HG02642 (cell line): ENCODE results near the gene ZNF541.
"Not testable (repeated sequence)": the region's sequence is repeated elsewhere in the genome, so short reads cannot be mapped to it uniquely, and the experiment has no call there.

Experiments used
- ATAC-seq: cut with Tn5 transposase; IDR thresholded peaks from one replicate; pipeline ENCODE4 v1.9.1; 2021; ENCODE audit warnings: mild to moderate bottlenecking; ENCODE audit not compliant: unreplicated experiment, poor library complexity

Gene ZNF541

GRCh38 chr19:47600246-47601179, 27.6 kb upstream of the ZNF541 start:
- peak; percentile 96 for ATAC-seq

- not testable (repeated sequence) for ATAC-seq
These were observed 26.8 kb upstream of the ZNF541 start for GRCh38 chr19:47599671-47600245.

DNA sequence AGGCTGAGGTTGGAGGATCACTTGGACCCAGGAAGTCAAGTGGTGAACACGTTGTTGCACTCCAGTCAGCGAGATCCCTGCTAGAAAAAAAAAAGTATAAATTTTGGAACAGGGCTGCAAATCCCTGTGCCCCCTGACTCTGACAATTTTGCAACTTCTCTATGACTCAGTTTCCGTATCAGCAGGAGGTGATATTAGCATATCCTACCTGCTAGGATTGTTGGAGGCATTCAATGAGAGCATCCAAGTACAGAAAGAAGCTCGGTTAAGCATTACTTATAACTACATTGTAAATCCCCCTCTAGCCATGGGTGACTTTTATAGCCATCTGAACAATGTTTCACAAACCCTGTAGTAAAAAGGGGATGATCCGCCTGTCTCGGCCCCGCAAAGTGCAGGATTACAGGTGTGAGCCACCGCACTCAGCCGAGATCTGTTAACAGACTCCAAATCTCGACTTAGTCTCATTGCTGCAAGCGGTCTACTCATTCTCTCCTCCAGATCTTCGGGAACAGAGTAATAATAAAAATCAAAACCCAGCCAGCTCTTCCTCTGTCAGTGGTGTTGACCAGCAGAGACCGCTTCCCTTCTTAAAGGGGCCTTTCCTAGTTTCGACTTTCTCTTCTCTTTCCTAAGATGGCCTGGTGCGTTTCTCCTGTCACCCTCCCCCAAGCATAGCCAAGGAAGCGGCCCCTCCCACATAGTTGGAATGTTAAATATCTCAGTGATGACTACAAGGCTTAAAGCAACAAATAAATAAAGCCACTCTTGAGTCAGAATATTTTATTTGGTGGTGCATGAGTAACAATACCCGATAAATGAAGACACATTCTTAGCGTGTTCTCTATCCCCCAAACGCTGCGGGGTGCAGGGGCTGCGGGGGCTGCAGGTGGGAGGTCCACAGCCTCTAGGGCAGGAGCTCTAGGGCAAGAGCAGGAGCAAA, 25.7 kb upstream of the ZNF541 start:
- ATAC-seq: no peak

- ATAC-seq: no peak
These were observed 23.0 kb upstream of the ZNF541 start for GRCh38 chr19:47595944-47596343.

GRCh38 chr19:47593860-47594259, 20.9 kb upstream of the ZNF541 start:
- ATAC-seq: no peak

DNA sequence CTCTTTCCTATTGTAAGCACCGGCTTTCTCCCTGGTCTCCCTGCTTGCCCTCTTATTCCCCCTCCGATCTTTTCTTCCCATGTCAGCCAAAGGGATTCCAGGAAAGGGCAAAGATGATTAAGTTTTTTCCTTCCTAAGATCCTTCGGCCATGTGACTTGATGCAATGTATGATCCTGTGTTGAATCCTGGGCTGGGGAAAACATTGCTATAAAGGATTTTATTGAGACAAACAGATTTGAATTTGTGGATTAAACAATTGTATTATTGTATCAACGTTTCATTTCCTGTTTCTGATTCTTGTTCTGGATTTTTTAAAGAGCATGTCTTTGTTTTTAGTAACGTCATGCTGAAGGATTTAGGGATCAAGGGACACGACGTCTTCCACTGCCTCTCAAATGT, 16.9 kb upstream of the ZNF541 start:
- ATAC-seq: no peak

GRCh38 chr19:47587295-47587694, 14.3 kb upstream of the ZNF541 start:
- no peak for ATAC-seq

DNA sequence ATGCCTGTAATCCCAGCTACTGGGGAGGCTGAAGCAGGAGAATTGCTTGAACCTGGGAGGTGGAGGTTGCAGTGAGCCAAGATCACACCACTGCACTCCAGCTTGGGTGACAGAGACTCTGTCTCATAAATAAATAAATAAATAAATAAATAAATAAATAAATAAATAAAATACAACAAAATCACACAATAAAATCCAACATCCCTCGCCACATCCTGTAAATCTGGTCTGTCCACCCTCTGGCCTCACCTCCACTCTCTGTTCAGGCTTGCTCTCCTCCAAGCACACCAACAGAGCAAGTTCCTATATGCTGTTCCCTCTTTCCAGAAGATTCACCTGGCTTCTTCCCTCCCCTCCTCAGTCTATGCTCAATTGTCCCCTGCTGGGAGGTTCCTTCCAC, 10.2 kb upstream of the ZNF541 start:
- not testable (repeated sequence) for ATAC-seq

DNA sequence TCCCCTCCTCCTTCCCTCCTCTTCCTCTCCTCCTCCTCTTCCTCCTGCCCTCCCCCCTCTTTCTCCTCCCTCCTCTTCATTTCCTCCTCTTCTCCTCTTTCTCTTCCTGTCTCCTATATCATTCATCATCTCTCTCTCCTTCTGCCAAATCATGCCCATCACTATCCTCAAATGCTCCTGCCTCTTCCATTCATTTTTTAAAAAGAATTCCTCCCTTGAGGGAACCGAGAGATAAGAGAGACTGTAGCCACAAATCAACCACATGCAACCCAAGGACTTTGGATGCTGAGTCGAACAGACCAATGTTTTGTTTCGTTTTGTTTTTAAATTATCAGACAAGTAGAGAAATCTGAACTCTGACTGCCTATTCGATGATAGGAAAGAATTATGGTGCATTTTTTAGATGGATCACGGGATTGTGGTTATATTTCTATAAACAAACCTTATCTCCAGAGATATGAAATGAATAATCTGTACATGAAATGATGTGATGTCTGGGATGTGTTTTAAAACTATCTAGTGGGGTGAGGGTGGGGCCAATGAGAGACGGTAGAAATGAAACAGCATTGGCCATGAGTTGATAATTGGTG, 9.5 kb upstream of the ZNF541 start:
- ATAC-seq: no peak

DNA sequence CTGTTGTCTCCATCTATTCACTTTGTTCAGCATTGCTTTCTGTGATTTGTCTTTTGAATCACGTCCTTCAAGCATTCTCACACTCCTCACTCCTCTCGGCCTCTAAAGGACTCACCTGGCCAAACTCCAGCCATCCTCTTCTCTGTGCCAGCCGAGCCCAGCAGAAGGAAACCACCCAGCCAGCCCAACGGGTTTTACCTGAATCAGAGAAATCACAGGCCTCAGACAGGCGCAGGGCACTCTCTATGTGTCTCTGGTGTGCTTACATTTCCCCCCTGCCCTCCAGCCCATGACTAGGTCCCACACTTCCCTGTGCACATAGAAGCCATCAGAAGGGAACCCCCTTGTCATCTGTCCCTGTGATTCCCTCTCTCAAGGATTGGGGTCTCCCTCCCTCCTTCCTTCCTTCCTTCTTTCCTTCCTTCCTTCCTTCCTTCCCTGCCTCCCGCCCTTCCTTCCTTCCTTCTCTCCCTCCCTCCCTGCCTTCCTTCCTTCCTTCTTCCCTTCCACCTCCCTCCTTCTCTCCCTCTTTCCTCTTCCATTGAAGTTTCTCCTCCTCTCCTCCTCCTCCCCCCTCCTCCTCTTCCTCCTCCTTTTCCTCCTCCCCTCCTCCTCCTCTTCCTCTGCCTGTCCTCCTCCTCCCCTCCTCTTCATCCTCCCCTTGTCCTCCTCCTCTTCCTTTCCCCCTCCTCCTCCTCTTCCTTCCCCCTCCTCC, 8.8 kb upstream of the ZNF541 start:
- no peak for ATAC-seq

DNA sequence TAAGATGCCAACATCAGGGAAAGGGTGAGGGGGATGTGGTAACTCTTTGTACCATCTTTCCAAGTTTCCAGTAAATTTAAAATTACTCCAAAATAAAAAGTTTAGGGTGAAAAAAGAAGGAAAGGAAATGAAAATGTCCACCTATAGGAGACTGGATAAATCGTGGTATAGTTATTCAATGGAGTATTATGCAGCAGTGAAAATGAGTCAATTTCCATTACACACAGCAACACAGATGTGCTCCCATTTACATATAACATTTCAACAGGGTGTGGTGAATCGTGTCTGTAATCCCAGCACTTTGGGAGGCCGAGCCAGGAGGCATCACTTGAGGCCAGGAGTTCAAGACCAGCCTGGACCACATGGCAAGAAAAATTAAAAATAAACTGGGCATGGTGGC, 7.4 kb upstream of the ZNF541 start:
- ATAC-seq: no peak

- no peak for ATAC-seq
These were observed 313 bp downstream of the ZNF541 start for GRCh38 chr19:47572635-47573034.

DNA sequence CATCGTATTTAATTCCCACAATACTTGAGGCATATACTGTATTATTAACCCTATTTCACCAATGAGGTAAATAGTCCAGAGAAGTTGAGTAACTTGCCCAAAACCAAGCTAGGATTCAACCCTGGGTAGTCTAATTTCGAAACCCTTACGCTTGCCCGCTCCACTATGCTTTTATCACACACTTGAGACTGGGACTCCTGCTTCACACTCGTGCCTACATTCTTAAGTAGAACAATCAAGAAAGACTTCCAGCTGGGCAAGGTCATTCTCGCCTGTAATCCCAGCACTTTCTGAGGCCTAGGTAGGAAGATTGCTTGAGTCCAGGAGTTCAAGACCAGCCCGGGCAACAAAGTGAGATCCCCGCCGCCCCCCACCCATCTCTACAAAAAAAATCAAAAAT, 3.6 kb downstream of the ZNF541 start:
- no peak for ATAC-seq

- ATAC-seq: no peak
These were observed 8.9 kb downstream of the ZNF541 start for GRCh38 chr19:47564081-47564480.

DNA sequence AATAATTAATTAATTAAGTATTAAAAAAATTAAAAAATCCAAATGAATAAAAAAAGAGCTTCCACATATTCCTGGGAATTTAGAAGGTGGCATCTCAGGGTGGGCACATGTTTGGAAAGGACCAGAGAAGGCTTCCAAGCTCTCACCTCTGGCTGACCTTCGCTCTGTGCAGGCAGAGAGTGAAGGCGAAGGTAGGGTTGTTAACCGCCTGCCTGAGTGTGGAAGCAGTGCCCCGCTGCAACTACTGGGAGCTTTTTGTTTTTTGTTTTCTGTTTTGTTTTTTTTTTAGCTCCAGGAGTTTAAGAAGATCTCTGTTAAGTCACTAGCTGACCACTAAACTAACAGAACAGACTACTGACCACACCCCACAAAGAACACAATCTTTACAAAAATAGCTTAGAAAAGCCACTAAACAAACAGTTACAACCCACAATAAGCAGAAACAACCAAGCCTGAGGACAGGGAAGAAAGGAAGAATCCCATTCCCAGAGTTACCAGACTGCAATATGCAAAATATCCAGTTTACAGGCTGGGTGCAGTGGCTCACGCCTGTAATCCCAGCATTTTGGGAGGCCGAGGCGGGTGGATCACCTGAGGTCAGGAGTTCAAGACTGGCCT, 11.4 kb downstream of the ZNF541 start:
- no peak for ATAC-seq

DNA sequence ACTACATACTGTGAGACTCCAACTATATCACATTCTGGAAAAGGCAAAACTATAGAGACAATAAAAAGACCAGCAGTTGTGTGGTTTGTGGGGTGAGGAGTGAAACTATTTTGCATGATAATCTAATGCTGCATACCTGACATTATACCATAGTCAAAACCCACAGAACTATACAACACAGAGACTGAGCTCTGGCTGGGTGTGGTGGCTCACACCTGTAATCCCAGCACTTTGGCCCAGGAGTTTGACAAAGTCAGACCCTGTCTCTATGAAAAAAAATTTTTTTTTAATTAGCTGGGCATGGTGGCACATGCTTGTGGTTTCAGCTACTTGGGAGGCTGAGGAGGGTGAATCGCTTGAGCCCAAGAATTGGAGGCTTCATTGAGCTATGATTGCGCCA, 11.9 kb downstream of the ZNF541 start:
- ATAC-seq: no peak

GRCh38 chr19:47550129-47550528, 22.8 kb downstream of the ZNF541 start:
- ATAC-seq: no peak

GRCh38 chr19:47549261-47549862, 23.6 kb downstream of the ZNF541 start:
- no peak for ATAC-seq

- ATAC-seq: no peak
These were observed 25.7 kb downstream of the ZNF541 start for GRCh38 chr19:47547199-47547598.
